H1 (cell line): ENCODE measurements around the gene GALR1. TPM values are rescaled to one million over a fixed set of nuclear protein-coding genes. Genes with fewer than 3 reads are reported as not detected.

Source experiments
- CTCF ChIA-PET: fragments of 300-600 bp; sonication (Branson Sonifier 250); formaldehyde crosslinking; loops from one replicate; lab custom pipeline; 2021; ENCODE audit not compliant: partially characterized antibody; lab: Charles Lee
- POLR2A ChIA-PET: fragments of 300-600 bp; sonication (Branson Sonifier 250); formaldehyde crosslinking; loops from one replicate; lab custom pipeline; 2021; ENCODE audit warnings: inconsistent platforms; ENCODE audit not compliant: partially characterized antibody; lab: Charles Lee
- DNase-seq, 2 experiments: peaks; one replicate each; pipeline versions ENCODE4 v3.0.0 to v3.0.0-alpha.2; 2010 to 2022; ENCODE audit warnings: low spot score in 2 of 2, low read depth in 1 of 2, mixed read lengths in 1 of 2
- FAIRE-seq: peaks from 2 replicates; lab custom pipeline; 2011; peaks lifted over from hg19 to GRCh38; lab: Jason Lieb, UNC
- H2AFZ ChIP-seq: 2 replicates; pipeline ENCODE4 v1.8.1; 2012; ENCODE audit warnings: low read length, inconsistent platforms
- H2AK5ac ChIP-seq: 2 replicates; pipeline ENCODE4 v1.6.1; 2013; ENCODE audit warnings: low read depth, low read length
- H2BK120ac ChIP-seq: replicated peaks from 2 replicates; pipeline ENCODE3; 2013; ENCODE audit warnings: low read depth, low read length, inconsistent platforms
- H2BK12ac ChIP-seq: 2 replicates; pipeline ENCODE4 v1.6.1; 2013; ENCODE audit warnings: low read depth, low read length
- H2BK15ac ChIP-seq: 2 replicates; pipeline ENCODE4 v1.6.1; 2013; ENCODE audit warnings: low read length
- H2BK20ac ChIP-seq: 2 replicates; pipeline ENCODE4 v1.6.1; 2013; ENCODE audit warnings: low read length
- H2BK5ac ChIP-seq: 2 replicates; pipeline ENCODE4 v1.6.1; 2013; ENCODE audit warnings: low read depth, low read length
- H3K14ac ChIP-seq: 2 replicates; pipeline ENCODE4 v1.6.1; 2013; ENCODE audit warnings: inconsistent platforms; ENCODE audit not compliant: insufficient read length
- H3K18ac ChIP-seq: 2 replicates; pipeline ENCODE4 v1.6.1; 2013; ENCODE audit warnings: low read length; ENCODE audit errors: extremely low read depth
- H3K23ac ChIP-seq: 2 replicates; pipeline ENCODE4 v1.6.1; 2013; ENCODE audit warnings: inconsistent platforms; ENCODE audit not compliant: insufficient read length
- H3K23me2 ChIP-seq: 2 replicates; pipeline ENCODE4 v1.6.1; 2013; ENCODE audit warnings: low read depth, low read length
- H3K27ac ChIP-seq: 2 replicates; pipeline ENCODE4 v1.6.1; 2011; ENCODE audit warnings: low read depth, low read length, inconsistent platforms
- H3K27me3 ChIP-seq, 4 experiments: replicated peaks in 1 of 4; 1 replicate in 1 of 4; 2 replicates in 3 of 4; pipeline versions ENCODE4 v1.6.1 to v1.8.1; 2011 to 2013; ENCODE audit warnings: low read length in 3 of 4, mild to moderate bottlenecking in 3 of 4, inconsistent platforms in 2 of 4, mixed read lengths in 2 of 4, moderate library complexity in 1 of 4; ENCODE audit not compliant: control insufficient read depth in 3 of 4, insufficient read depth in 3 of 4; ENCODE audit errors: extremely low read depth in 1 of 4
- H3K36me3 ChIP-seq, 4 experiments: 2 replicates each; pipeline versions ENCODE4 v1.6.1 to v1.8.1; 2011 to 2013; ENCODE audit warnings: mild to moderate bottlenecking in 4 of 4, low read length in 3 of 4, moderate library complexity in 2 of 4, control low read depth in 1 of 4, inconsistent platforms in 1 of 4; ENCODE audit not compliant: insufficient read depth in 4 of 4, control insufficient read depth in 2 of 4
- H3K4ac ChIP-seq: replicated peaks from 2 replicates; pipeline ENCODE3; 2013; ENCODE audit warnings: low read length, low read depth, mixed read lengths, inconsistent platforms; ENCODE audit not compliant: insufficient read length
- H3K4me1 ChIP-seq, 4 experiments: replicated peaks in 1 of 4; 1 replicate in 1 of 4; 2 replicates in 3 of 4; pipeline versions ENCODE4 v1.6.1 to v1.8.1; 2011 to 2013; ENCODE audit warnings: low read length in 3 of 4, inconsistent platforms in 2 of 4, mixed read lengths in 1 of 4; ENCODE audit not compliant: insufficient read depth in 4 of 4, control insufficient read depth in 3 of 4
- H3K4me2 ChIP-seq, 2 experiments: 2 replicates each; pipeline versions ENCODE4 v1.6.1 to v1.8.1; 2011 to 2013; ENCODE audit warnings: low read depth in 2 of 2, low read length in 2 of 2, control low read depth in 1 of 2, inconsistent platforms in 1 of 2, mild to moderate bottlenecking in 1 of 2; ENCODE audit not compliant: insufficient read depth in 1 of 2
- H3K4me3 ChIP-seq, 4 experiments: fragments of 200-600, 300-600 bp in 1 of 4; sonication (generic), shearing (Covaris generic), sonication (Bioruptor Twin) in 1 of 4; 2 replicates each; pipeline versions ENCODE4 v1.5.1 to v1.8.1; 2011 to 2016; ENCODE audit warnings: low read length in 4 of 4, low read depth in 3 of 4, control low read depth in 2 of 4, inconsistent platforms in 2 of 4, mild to moderate bottlenecking in 2 of 4, mixed read lengths in 1 of 4, moderate library complexity in 1 of 4; ENCODE audit not compliant: insufficient read depth in 2 of 4; ENCODE audit errors: extremely low read depth in 1 of 4
- H3K56ac ChIP-seq: replicated peaks from 2 replicates; pipeline ENCODE3; 2013; ENCODE audit warnings: low read depth, mild to moderate bottlenecking, mixed read lengths, low read length, inconsistent platforms; ENCODE audit not compliant: insufficient read length
- H3K79me1 ChIP-seq: 2 replicates; pipeline ENCODE4 v1.6.1; 2013; ENCODE audit warnings: low read depth, low read length, control low read depth
- H3K79me2 ChIP-seq, 2 experiments: 2 replicates each; pipeline versions ENCODE4 v1.6.1 to v1.8.1; 2012 to 2013; ENCODE audit warnings: low read length in 2 of 2, mild to moderate bottlenecking in 2 of 2, inconsistent platforms in 1 of 2; ENCODE audit not compliant: insufficient read depth in 2 of 2, control insufficient read depth in 1 of 2
- H3K9ac ChIP-seq, 4 experiments: replicated peaks in 1 of 4; 1 replicate in 1 of 4; 2 replicates in 3 of 4; pipeline versions ENCODE4 v1.6.1 to v1.8.1; 2011 to 2013; ENCODE audit warnings: low read depth in 3 of 4, low read length in 3 of 4, control low read depth in 2 of 4, mild to moderate bottlenecking in 2 of 4, moderate library complexity in 2 of 4, inconsistent platforms in 1 of 4; ENCODE audit errors: extremely low read depth in 1 of 4
- H3K9me3 ChIP-seq, 2 experiments: 2 replicates each; pipeline versions ENCODE4 v1.6.1 to v1.8.1; 2012 to 2013; ENCODE audit warnings: mild to moderate bottlenecking in 2 of 2, moderate library complexity in 2 of 2, control low read depth in 1 of 2, inconsistent platforms in 1 of 2, low read depth in 1 of 2, low read length in 1 of 2, mixed read lengths in 1 of 2; ENCODE audit not compliant: insufficient read depth in 2 of 2
- H4K20me1 ChIP-seq, 2 experiments: replicated peaks in 1 of 2; 2 replicates each; pipeline versions ENCODE3 to v1.8.1; 2011 to 2013; ENCODE audit warnings: inconsistent platforms in 2 of 2, low read length in 2 of 2, mild to moderate bottlenecking in 1 of 2; ENCODE audit not compliant: insufficient read depth in 2 of 2, control insufficient read depth in 1 of 2
- H4K5ac ChIP-seq: 2 replicates; pipeline ENCODE4 v1.6.1; 2013; ENCODE audit warnings: low read length, low read depth, mixed read lengths, inconsistent platforms; ENCODE audit not compliant: insufficient read length
- H4K8ac ChIP-seq: 2 replicates; pipeline ENCODE4 v1.8.0; 2013; ENCODE audit warnings: mild to moderate bottlenecking, moderate library complexity, low read length, inconsistent platforms; ENCODE audit not compliant: insufficient read depth; ENCODE audit errors: extremely low read depth
- H4K91ac ChIP-seq: replicated peaks from 2 replicates; pipeline ENCODE3; 2013; ENCODE audit warnings: low read length, mixed read lengths, inconsistent platforms; ENCODE audit not compliant: insufficient read length
- CHD2 ChIP-seq: IDR thresholded peaks from 2 replicates; pipeline ENCODE4 v1.6.1; 2012; ENCODE audit warnings: low read length, improper control_type of control experiment
- JUND ChIP-seq: IDR thresholded peaks from 2 replicates; pipeline ENCODE4 v1.6.1; 2011; ENCODE audit warnings: mild to moderate bottlenecking, improper control_type of control experiment, low read length
- MAFK ChIP-seq: IDR thresholded peaks from 2 replicates; pipeline ENCODE4 v1.6.1; 2012; ENCODE audit warnings: low read depth, mild to moderate bottlenecking, improper control_type of control experiment, low read length
- NRF1 ChIP-seq: IDR thresholded peaks from 2 replicates; pipeline ENCODE4 v1.6.1; 2011; ENCODE audit warnings: mild to moderate bottlenecking, low read depth, low read length, improper control_type of control experiment
- POU5F1 ChIP-seq: IDR thresholded peaks from 2 replicates; pipeline ENCODE4 v1.6.1; 2011; ENCODE audit warnings: low read depth, mild to moderate bottlenecking, low read length, moderate library complexity
- SP4 ChIP-seq: IDR thresholded peaks from 2 replicates; pipeline ENCODE4 v1.6.1; 2012; ENCODE audit warnings: low read length, inconsistent platforms
- TBP ChIP-seq: IDR thresholded peaks from 2 replicates; pipeline ENCODE4 v1.6.1; 2011; ENCODE audit warnings: low read depth, low read length, improper control_type of control experiment
- TEAD4 ChIP-seq: IDR thresholded peaks from 2 replicates; pipeline ENCODE4 v1.6.1; 2012; ENCODE audit warnings: low read depth, low read length, inconsistent platforms, mixed read lengths
- USF2 ChIP-seq: IDR thresholded peaks from 2 replicates; pipeline ENCODE4 v1.6.1; 2011; ENCODE audit warnings: low read length, improper control_type of control experiment
- WGBS, 2 experiments: shearing (Covaris generic) in 1 of 2; methylation state at CpG; one replicate each; pipeline versions ENCODE4 v1.1.6 to v1.1.7; 2013 to 2015; ENCODE audit warnings: low lambda C conversion rate in 2 of 2, mixed read lengths in 2 of 2, inconsistent platforms in 1 of 2, low coverage in 1 of 2, missing lambda C conversion rate in 1 of 2; ENCODE audit not compliant: insufficient replicate concordance in 2 of 2, insufficient coverage in 1 of 2, insufficient read length in 1 of 2; ENCODE audit errors: extremely low coverage in 1 of 2, missing lambda C conversion rate in 1 of 2; 5-methylcytosine and 5-hydroxymethylcytosine counted together
- polyA plus RNA-seq, 7 experiments: library from polyadenylated mRNA; depleted of rRNA in 3 of 7; stranded (reverse) in 5 of 7; unstranded in 2 of 7; fragments of >200 nt in 5 of 7; fragments of 200-250 nt in 2 of 7; gene quantifications; 1 replicate in 5 of 7; 2 replicates in 1 of 7; 4 replicates in 1 of 7; pipeline versions ENCODE4 v1.2.1 to v1.2.3, GENCODE V29; 2011 to 2013; ENCODE audit warnings: missing spikeins in 2 of 7, mixed read lengths in 2 of 7
- total RNA-seq: library from RNA; stranded (reverse); fragmentation: NEBNext Ultra II Directional; extraction: Animal tissue kit (Norgen Biotek cat#: 25700); gene quantifications from 2 replicates; pipeline ENCODE4 v1.2.1, GENCODE V29; 2021

The GALR1 gene
- total and polyA plus RNA-seq, 2 of the 8 experiments (the other 6 are each of a cell fraction or from before 2014, with no cell fraction given): 0.09 to 1.6 TPM

- Histone ChIP-seq H3K18ac (no peak overlapping the region), H3K79me1 (no peaks in the 10 kb centered on the region), H3K14ac (no peak overlapping the region), H2BK12ac (no peak overlapping the region), H2BK20ac (no peak overlapping the region), H3K4me2 (no peak overlapping the region), H3K4me1 (no peaks in the 10 kb centered on the region; a peak in 1 of 7 replicates), H3K79me2 (no peaks in the 10 kb centered on the region), H2AFZ (no peak overlapping the region), H4K91ac (no peak overlapping the region), H3K36me3 (no peaks in the 10 kb centered on the region), H3K23me2 (no peaks in the 10 kb centered on the region), H3K56ac (no peak overlapping the region), H2BK120ac (no peak overlapping the region), H3K27me3 (no peaks in the 10 kb centered on the region; a peak in 1 of 7 replicates), H3K9me3 (no peaks in the 10 kb centered on the region), H2AK5ac (no peak overlapping the region), H3K4me3 (no peak overlapping the region), H2BK5ac (no peak overlapping the region), H2BK15ac (no peak overlapping the region), H3K27ac (no peak overlapping the region), H3K9ac (no peak overlapping the region), H3K4ac (no peak overlapping the region), H4K8ac (no peak overlapping the region), H4K5ac (no peak overlapping the region), H3K23ac (no peak overlapping the region), H4K20me1 (no peaks in the 10 kb centered on the region)
- 96% methylated on average over 3 of the region's 4 CpGs; no CpG with 5 or more reads in 1 of the 2 experiments for WGBS, 2 experiments
- TF ChIP-seq TEAD4: no peak
- TF ChIP-seq JUND: no peak
- TF ChIP-seq NRF1: no peak
- TF ChIP-seq SP4: no peak
- TF ChIP-seq TBP: no peak
- TF ChIP-seq USF2: no peak
- TF ChIP-seq POU5F1: no peak
- no peak for TF ChIP-seq CHD2
- TF ChIP-seq MAFK: no peak
- FAIRE-seq (no peak), DNase-seq (no peak)
- ChIA-PET POLR2A (no interaction called here), CTCF (interaction anchor here (1.0 to 4.1 kb wide), 5 partner anchors 11 to 208 kb away, joined by 3 to 45 read pairs (median 5); no protein-coding TSS in a partner anchor)
These were observed 40.7 kb upstream of the GALR1 start for GRCh38 chr18:77208964-77209363.
